Stimulated activated naive CD8-positive, alpha-beta T cell treated with anti-CD3 and anti-CD28 coated beads, Interleukin-15, Interleukin-2, amounts not matched to agents 100 ng/mL and 50 ng/mL, for 24 hours (primary cell): ENCODE results near the gene SULT2B1.

Source experiments
- H3K27ac Mint-ChIP-seq: one replicate; pipeline ENCODE4 v1.8.0; 2021; ENCODE audit warnings: mild to moderate bottlenecking, mixed read lengths
- H3K27me3 Mint-ChIP-seq: one replicate; pipeline ENCODE4 v1.8.0; 2021; ENCODE audit warnings: mixed read lengths
- H3K36me3 Mint-ChIP-seq: one replicate; pipeline ENCODE4 v1.8.0; 2021; ENCODE audit warnings: low read depth, mixed read lengths
- H3K4me1 Mint-ChIP-seq: one replicate; pipeline ENCODE4 v1.8.0; 2021; ENCODE audit warnings: low read depth, mixed read lengths
- H3K4me3 Mint-ChIP-seq: one replicate; pipeline ENCODE4 v1.8.0; 2021; ENCODE audit warnings: mild to moderate bottlenecking, mixed read lengths
- H3K9me3 Mint-ChIP-seq: one replicate; pipeline ENCODE4 v1.8.0; 2021; ENCODE audit warnings: mixed read lengths

SULT2B1 gene

DNA sequence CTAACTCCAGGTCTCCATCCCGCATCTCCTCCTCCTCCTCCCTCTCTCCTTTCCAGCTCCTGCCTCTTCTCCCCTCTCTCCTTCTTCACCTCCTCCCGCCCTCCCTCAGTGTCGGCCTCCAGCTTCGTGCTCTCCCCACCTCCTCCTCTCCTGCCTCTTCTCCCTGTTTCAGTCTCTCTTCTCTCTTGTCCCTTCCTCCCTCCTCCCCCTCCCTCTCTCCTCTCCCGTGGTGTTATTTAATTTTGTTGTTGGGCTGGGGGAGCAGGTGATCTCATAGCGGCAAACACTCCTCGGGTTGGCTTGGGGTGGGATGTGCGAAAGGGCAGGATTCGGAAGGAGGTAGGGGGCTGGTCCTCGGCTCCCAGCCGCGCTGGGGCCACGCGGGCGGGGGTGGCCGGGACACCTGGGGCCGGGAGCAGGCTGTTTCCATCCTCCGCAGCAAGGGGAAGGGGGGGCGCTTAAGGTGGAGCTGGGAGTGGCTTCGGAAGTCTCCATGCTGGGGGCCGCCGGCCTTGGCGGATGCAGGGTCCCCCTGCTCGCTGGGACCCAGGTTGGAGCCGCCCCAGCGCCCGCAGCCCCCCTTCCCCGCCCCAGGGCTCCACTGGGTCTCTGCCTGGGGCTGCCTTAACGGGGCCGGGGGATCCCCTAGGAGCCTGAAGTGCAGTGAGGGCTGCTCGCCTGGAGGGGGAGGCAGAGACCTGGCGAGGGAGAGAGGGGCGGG lies 94.2 kb downstream of the SULT2B1 start, which contains the start of gene CA11:
CA11 (minus strand) TSS at position 187 of the 721 bp plus-strand sequence. CDS start 555 bp downstream, outside the sequence.
- Mint-ChIP-seq H3K36me3 (no peaks in the 10 kb centered on the region), H3K9me3 (no peaks in the 10 kb centered on the region), H3K4me1 (peaks cover 41% of the 10 kb centered on the region), H3K27ac (peak within 1 kb of the TSS; percentile 89), H3K27me3 (no peaks in the 10 kb centered on the region), H3K4me3 (peak within 1 kb of the TSS; percentile 84)

DNA sequence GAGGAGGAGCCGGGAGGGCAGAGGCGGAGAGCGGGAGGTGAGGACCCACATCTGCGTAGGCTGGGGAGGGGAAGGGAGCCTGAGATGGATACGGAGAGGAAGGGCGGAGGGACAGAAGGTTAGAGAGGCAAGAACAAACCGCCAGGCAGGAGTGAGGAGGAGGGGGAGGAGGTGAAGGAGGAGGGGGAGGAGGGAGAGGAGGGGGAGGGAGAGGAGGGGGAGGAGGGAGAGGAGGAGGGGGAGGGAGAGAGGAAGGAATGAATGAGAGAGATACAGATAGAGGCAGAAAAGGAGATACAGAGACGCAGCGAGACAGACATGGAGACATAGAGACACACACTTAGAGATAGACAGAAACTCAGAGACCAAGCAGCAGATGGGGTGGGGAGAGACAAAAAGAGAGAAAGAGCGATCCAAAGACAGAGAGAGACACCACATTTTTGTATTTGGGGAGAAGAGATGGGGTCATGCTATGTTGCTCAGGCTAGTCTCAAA lies 94.8 kb downstream of the SULT2B1 start:
- Mint-ChIP-seq H3K36me3 (no peaks in the 10 kb centered on the region), H3K9me3 (no peaks in the 10 kb centered on the region), H3K27me3 (no peaks in the 10 kb centered on the region), H3K4me3 (peak overlapping the region; percentile 57), H3K4me1 (peaks cover 41% of the 10 kb centered on the region), H3K27ac (peak overlapping the region; percentile 87)

DNA sequence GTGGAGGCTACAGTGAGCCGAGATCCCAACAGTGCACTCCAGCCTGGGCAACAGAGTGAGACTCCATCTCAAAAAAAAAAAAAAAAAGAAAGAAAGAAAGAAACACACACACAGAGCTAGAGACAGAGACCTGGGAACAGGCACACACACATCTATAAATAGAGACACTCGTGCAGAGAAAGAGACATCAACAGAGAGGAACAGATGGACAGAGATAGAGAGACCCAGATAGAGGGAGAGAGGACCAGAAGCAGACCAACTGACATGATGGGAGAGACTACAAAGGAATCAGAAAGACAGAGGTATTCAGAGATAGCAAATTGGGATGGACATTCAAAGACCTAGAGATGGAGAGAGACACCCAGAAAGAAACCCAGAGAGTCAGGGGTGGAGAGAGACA lies 96.2 kb downstream of the SULT2B1 start:
- Mint-ChIP-seq H3K36me3 (no peaks in the 10 kb centered on the region), H3K27me3 (no peaks in the 10 kb centered on the region), H3K4me3 (no peak overlapping the region), H3K27ac (no peak overlapping the region), H3K4me1 (peaks cover 44% of the 10 kb centered on the region), H3K9me3 (no peaks in the 10 kb centered on the region)
